ENCODE measurements around the gene TTC39A.

TTC39A gene

DNA sequence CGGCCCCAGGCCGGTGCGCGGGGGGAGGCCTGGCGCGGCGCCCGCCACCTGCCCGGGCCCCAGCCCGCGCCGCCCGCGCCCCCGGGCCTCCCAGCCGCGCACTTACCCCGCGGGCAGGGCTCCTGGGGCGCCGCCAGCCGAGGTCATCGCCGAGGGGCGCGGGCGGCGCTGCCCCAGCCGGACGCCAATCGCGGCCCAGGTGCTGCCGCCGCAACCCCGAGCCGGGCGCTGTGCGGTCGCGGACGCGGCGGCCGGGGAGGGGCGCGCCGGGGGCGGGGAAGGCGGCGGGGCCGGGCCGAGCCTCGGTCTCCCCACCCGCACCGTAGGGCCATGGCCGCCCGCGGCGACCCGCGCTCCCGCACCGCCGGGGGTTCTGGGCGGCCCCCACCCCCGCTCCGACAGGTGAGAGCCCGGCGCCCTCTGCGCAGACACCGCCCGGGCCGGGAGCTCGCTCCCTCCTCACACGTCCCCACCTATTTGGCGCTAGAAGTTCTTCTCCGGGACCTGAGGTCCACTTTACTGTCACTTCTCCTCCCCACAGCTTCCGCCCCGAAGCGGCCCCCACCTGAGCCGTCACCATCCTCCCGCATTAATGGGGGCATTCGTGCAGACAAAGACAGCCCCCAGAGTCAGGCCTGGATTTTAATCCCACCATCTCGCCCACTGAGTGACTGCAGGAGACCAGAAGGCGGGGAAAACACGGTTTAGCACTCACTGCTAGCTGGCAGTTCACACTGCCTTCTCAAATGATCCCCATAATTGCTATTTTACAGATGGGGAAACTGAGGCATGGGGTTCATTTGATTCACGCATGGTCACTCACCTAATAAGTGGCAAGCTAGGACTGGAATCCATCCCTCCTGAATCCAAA, at the start of gene TTC39A:
Gene TTC39A, minus strand, starts transcription at position 232 of the 871 bp plus-strand sequence. Its CDS starts 85 bp downstream, at position 147.
- peak; percentile 55 for DNase-seq

DNA sequence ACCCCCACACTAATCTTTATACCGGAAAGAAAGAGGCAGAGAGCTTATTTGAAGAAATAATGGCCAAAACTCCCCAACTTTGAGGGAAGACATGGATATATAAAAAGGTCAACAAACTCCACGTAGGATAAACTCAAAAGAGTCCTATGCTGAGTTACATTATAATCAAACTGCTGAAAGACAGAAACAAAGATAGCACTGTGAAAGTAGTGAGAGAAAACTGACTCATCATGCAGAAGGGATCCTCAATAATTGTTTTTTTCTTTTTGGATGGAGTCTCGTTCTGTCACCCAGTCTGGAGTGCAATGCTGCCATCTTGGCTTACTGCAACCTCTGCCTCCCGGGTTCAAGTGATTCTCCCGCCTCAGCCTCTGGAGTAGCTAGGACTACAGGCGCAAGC, 48.5 kb upstream of the TTC39A start:
- DNase-seq, result no peak

- no peak for DNase-seq
Measured at GRCh38 chr1:51373898-51374297, 43.5 kb upstream of the TTC39A start.

- no peak for DNase-seq
Measured at GRCh38 chr1:51372561-51372960, 42.2 kb upstream of the TTC39A start.

DNA sequence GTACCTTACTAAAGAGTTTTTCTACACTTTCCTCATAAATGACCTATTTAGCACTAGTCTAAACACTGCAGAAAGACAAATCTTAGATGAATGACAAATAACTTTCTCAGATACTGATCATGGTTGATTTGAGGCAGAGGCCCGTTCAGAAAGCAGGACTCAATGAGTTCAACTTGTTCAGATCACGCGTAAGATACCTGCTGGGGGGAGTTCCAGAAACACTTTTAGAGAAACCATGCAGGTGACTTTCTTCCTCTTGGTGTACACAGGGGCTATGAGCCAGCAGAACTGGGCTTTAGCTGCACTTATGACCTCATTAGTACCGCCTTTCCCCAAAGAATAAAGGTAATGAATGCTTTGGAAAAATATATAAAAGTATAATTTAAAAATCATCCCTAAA, 38.8 kb upstream of the TTC39A start:
- no peak for DNase-seq

DNA sequence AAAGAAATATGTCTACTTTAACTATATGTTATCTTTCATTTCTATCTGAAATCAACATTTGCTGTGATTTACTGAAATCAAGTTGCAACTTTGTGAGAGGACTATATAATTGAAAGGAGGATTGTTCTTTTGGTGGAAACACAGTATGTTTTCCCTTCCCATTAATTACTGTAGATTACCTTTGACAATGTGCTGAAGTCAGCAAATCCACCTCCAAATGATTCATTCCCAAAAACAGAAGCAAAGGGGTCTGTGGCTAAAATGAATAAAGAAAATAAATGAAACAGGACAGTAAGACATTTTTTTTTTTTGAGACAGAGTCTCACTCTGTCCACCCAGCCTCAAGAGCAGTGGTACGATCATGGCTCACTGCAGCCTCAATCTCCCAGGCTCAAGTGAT, 35.4 kb upstream of the TTC39A start:
- no peak for DNase-seq

- no peak for DNase-seq
Measured at GRCh38 chr1:51359879-51360278, 29.5 kb upstream of the TTC39A start.

GRCh38 chr1:51355382-51355781, 25.0 kb upstream of the TTC39A start:
- DNase-seq, result no peak

GRCh38 chr1:51354416-51354815, 24.1 kb upstream of the TTC39A start:
- DNase-seq, result no peak

DNA sequence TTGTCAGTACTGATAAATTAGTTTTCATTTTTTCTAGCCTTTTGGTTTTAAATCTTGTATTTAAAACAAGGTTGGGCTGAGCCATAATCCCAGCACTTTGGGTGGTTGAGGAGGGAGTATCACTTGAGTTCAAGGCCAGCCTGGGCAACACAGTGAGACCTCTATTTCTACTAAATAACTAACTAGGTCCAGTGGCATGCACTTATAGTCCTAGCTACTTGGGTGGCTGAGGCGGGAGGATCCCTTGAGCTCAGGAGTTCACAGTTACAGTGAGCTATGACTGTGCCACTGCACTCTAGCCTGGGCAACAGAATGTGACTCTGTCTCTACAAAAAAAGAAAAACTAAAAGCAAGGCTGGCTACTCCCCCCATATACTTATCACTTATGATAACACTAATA, 21.5 kb upstream of the TTC39A start:
- no peak for DNase-seq

DNA sequence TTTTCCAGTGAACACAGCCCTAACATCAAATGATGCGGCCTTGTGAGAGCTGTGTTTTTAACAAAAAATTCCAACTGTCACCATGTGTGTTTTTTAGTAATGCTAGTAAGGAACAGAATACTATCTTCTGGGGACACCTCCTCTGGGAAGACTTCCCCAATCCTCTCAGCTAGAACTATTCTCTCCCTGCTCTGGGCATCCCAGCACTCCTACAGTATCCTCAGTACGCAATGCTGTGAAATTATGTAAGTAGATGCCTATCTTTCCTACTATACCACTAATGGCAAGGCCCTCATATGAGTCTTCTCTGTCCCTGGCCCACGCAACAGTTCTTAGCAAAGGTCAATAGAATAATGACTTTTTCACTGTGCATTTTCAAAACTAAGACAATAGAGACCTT, 19.5 kb upstream of the TTC39A start:
- DNase-seq, result no peak

GRCh38 chr1:51348147-51348527, 17.8 kb upstream of the TTC39A start:
- no peak for DNase-seq

DNA sequence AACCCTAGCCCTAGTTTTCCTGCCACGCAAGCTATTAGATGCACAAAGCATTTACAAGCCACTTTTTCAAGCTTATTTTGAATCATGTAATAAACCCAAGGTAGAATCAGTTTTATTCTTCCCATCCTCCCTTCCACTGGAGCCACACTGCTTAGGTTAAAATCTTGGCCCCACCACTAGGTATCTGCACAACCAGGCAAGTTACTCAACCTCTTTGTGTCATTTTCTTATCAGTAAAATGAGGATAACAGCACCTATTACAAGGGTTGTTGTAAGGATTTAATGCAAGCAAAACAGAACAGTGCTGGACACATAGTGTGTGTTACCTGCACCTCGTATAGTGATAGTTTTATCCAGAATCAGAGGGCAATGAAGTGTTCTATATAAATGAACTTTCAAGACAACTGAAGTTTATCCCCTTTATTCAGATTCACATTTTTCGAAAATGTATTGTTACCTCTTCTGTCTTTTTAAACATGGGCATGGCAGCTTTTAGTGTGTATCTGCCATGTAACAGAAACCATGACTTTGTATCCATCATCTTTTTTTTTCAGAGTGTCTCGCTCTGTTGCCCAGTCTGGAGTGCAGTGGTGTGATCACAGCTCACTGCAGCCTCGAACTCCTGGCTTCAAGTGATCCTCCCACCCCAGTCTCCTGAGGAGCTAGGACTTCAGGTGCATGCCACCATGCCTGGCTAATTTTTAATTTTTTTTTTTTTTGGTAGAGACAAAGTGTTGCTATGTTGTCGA, 17.2 kb upstream of the TTC39A start:
- no peak for DNase-seq

DNA sequence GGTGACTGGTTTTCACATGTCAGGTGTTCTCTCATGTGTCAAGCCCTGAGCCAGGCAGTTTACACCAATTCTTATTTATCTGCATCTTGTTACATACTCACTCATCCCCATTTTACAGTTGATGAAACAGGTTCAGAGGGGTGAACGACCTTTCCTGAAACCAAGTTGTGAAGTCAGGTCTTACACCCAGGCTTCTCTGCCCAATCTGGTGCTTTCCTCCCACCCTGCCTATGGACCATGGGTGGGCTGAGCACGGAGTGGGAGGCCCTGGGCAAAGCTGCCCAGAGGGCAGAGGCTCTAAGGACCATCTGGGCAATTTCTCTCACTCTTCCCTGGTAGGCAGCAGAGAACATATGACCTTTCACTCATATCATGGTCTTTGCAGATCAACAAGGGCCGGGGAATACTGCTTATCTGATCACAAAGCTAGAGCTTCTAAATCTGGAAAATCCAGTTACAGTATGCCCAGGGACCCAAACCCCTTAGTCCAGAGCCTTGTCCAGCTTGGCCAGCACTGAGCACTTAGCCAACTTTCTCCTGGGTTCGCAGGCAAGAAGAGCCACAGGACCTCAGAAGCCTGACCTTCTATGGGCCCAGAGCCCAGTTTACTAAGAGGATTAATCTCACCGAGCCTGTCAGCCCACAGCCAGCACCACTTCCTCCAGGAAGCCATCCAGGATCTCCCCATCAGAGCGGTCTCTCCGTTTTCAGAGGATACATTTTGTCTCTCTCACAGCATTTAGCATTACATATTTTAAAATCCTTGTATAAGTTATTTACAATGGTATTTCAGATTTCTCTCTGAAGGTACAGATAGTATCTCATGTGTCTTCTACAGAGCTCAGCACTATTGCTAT, 16.0 kb upstream of the TTC39A start:
- no peak for DNase-seq

GRCh38 chr1:51345300-51345687, 14.9 kb upstream of the TTC39A start:
- no peak for DNase-seq

GRCh38 chr1:51344602-51345299, 14.4 kb upstream of the TTC39A start:
- peak; percentile 83 for DNase-seq

DNA sequence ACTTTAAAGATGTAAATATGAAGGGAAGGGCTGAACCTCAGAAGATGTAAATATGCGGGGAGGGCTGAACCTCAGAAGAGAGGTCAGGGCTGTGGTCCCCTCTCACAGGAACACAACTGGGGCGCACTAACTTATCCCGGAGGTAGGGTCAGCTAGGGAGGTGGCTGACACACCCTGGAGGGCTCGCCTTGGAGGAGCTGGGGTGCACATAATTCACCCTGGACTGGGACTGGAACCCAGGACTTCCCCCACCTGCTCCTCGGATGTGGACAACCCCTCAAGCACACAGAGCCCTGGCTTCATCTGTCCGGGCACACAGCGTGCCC, 13.9 kb upstream of the TTC39A start:
- DNase-seq, result no peak

DNA sequence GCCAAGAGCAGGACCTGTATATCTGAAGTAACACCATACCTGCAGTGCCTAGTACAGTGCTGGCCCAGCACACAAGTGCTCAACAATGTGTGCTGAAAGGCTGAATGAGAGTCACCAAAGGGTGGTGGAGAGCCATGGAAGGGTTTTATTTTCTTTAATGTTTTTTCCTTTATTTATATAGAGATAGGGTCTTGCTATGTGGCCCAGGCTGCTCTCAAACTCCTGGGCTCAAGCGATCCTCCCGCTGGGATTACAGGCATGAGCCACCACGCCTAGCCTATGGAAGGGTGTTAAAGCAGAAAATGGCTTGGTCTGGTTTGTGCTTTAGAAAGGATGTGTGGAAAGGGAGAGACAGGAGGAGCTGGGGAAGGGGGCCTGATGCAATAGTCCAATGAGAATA, 13.3 kb upstream of the TTC39A start:
- DNase-seq, result no peak

DNA sequence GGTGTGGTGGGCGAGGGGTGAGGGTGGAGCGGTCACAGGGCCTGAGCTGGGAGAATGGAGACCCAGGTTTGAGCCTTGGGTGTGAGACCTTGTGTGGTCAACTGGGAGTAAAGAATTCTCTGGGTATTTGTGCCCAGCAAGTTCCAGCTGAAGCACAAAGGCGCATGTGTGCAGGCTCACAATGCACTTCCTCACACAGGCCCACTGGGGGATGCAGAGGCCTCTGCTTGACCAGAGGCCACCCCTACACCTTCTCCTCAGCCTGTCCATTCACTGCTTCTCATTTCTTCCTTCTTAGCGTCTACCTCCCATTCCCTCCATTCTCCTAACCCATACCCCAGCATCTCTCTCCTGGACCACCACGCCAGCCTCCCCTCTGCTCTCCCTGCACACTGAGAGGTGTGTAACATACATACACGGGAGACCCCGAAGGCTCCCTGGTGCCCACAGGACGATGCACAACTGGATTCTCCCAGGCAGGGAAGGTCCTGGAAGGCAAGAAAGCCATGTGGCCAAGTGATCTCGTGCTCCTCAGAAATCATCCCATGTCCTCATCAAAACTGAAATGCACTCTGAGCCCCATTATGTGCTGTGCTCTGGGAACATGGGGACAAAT, 12.3 kb upstream of the TTC39A start:
- no peak for DNase-seq

- no peak for DNase-seq
Measured at GRCh38 chr1:51341876-51342496, 11.6 kb upstream of the TTC39A start.

GRCh38 chr1:51340380-51340779, 10.0 kb upstream of the TTC39A start:
- DNase-seq, result no peak

- DNase-seq, result no peak
Measured at GRCh38 chr1:51336711-51337110, 6.3 kb upstream of the TTC39A start.
